ENCODE measurements around the gene SLC25A33. TPM values are rescaled to one million over a fixed set of nuclear protein-coding genes. Genes with fewer than 3 reads are reported as not detected.
"Not testable (repeated sequence)": the region's sequence is repeated elsewhere in the genome, so short reads cannot be mapped to it uniquely, and the experiment has no call there.

Gene SLC25A33
- total RNA-seq, 1 donor from 2014 or later: 2.1 TPM

DNA sequence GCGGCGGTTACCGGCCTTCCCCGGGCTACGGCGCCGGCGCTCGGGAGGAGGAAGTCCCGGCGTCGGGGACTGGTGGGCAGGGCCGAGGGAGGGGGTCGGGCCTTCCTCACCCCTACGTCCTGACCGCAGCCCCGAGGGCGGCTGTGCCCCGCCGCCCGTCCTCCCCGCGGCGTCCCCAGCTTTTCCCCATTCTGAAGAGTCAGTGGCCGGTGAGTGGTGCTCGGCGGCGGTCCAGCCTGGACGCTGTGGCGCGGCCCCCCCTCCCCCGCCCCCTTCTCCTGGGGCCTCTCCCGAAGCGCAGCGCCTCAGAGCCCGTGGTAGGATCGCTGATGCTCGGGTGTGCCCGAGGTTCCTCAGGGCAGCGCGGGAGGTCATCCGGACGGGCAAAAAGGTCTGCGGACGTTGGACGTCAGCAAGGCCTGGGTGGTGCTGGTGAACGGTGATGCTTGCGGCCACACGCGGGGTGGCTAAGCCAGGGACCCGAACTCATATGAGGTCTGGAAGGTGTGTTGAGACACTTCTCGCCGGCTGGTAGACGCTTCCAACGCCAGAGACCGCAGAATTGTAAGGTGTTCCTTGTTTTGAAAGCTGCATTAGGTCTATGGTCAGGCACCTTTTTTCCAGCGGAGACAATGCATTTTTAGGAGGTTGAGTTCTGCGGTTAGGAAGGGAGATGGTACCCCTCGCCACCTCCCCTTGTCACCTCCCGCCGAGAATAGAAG lies 725 bp downstream of the SLC25A33 start:
- peak; percentile 57 for DNase-seq

DNA sequence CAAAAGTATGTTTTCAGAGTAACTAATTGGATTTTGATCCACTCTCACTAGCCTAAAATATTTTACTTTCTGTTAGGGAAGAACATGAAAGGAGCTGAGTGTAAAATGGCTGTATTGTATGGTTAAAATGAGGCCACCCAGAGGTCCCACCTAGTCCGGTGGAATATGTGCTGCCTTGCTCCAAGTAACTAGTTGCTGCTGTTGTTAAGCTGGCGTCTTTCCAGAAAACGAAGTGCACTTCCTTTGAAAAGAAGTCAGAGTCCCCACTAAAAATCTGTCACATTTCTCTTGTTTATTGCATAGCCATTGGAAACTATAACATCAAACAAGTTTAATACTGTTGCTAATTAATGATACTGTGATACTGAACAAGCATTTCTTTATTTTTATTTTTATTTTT lies 3.2 kb downstream of the SLC25A33 start:
- DNase-seq: peak; percentile 76

- no peak for DNase-seq
These were observed 5.7 kb downstream of the SLC25A33 start for GRCh38 chr1:9544926-9545325.

- DNase-seq: no peak
These were observed 10.8 kb downstream of the SLC25A33 start for GRCh38 chr1:9549955-9550546.

- no peak for DNase-seq
These were observed 12.7 kb downstream of the SLC25A33 start for GRCh38 chr1:9551984-9552383.

DNA sequence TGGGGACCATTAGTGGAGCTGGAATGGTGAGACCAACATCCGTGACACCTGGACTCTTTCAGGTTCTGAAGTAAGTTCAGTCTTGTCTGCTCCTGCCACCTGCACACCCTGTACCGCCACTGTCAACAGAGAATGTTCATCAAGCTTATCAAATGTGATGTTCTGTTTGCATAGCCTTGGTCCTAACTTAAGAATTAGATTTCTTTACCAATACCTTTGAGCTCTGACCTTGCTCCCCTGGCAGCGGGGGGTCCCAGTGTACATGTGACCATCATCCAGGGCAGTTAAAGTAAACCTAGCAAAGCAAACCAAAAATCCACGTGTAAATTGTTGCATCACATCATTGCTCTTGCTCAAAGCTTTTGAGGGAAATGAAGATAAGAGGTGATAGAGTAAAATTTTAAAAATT lies 14.5 kb downstream of the SLC25A33 start:
- DNase-seq: no peak

GRCh38 chr1:9555942-9556341 lies 16.7 kb downstream of the SLC25A33 start:
- DNase-seq: no peak

GRCh38 chr1:9557624-9558023 lies 18.4 kb downstream of the SLC25A33 start:
- no peak for DNase-seq

- DNase-seq: no peak
These were observed 19.1 kb downstream of the SLC25A33 start for GRCh38 chr1:9558271-9558945.

DNA sequence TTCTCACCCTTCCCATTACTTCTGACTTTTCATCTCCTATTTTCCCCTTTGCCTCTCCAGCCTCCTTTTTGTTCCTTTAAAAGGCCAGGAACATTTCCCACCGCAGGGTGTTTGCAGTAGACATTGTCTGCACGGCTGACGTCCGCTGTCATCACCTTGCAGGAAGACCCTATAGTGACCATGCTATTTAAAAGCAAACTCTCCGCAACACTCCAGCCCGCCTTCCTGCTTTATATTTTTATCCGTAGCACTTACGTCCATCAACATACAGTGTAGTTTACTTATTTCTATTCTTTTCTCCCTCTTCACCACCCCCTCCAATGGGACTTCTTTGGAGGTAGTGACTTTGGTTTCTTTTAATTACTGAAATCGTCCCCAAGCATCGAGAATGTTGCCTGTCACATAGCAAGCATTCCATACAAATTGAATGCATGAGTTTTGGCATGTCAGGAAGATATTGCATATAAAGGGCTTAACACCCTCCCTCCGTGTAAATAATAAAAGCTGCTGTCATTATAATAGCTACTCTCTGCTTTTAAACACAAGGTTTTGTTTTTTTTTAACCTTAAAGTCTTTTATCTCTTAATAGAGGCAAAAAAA lies 19.8 kb downstream of the SLC25A33 start:
- DNase-seq: peak; percentile 24

DNA sequence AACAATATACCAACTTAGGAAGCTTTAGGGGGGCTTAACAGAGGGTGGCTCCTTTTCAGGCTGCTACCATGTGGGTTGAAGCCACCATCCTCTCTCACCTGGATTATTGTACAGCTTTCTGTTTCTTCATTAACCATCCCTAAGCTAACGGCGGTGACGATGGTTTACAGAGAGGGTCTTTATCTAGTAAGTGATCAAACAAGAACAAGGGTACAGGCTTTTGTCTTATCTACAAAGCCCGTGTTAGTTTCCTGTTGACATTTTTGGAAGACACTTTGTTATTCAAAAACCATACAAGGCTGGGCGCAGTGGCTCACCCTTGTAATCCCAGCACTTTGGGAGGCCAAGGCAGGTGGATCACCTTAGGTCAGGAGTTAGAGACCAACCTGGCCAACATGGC lies 20.4 kb downstream of the SLC25A33 start:
- no peak for DNase-seq

DNA sequence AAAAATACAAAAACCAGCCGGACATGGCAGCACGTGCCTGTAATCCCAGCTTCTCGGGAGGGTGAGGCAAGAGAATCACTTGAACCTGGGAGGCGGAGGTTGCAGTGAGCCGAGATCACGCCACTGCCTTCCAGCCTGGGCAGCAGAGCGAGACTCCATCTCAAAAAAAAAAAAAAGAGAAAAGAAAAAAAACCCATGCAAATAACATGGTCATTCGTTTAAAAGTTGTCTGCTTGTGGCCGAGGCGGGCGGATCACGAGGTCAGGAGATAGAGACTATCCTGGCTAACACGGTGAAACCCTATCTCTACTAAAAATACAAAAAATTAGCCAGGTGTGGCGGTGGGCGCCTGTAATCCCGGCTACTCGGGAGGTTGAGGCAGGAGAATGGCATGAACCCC lies 20.8 kb downstream of the SLC25A33 start:
- not testable (repeated sequence) for DNase-seq

- DNase-seq: peak; percentile 85
These were observed 22.2 kb downstream of the SLC25A33 start for GRCh38 chr1:9561429-9561828.

GRCh38 chr1:9569267-9569666 lies 30.0 kb downstream of the SLC25A33 start:
- DNase-seq: no peak

DNA sequence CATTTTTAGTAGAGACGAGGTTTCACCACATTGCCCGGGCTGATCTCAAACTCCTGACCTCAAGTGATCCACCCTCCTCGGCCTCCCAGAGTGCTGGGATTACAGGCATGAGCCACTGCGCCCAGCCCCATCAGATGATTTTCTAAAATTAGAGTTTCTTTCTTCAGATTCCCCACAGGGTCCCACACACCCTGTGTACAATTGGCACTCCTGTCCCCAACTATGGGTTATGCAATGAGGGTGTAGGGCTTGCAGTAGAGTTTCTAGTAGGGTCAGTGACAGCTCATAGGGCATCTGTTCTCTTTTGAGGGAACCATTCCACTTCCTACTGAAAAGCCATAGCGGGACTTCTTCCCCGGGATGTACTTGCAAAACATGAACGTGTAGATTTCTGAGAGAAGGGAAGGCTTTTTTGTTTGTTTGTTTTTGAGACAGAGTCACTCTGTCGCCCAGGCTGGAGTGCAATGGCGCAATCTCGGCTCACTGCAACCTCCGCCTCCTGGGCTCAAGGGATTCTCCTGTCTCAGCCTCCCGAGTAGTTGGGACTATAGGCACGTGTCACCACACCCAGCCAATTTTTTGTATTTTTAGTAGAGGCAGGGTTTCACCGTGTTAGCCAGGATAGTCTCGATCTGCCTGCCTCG lies 31.7 kb downstream of the SLC25A33 start:
- DNase-seq: not testable (repeated sequence)

DNA sequence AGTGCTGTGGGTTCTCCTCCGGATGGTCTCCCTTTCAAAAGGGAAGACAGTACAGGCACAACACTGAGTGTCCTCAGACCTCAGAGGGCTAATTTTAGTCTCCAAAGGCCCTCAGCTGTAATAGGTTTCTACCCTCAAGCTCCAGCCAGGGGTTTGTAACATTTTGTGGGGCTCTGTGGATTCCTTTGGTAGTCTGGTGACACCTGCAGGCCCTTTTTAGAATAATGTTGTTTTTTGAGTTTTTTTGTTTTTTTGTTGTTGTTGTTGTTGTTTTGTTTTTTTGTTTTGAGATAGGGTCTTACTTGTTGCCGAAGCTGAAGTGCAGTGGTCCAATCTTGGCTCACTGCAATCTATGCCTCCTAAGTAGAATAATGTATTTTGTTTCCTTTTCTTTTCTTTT lies 34.5 kb downstream of the SLC25A33 start:
- DNase-seq: peak; percentile 46

DNA sequence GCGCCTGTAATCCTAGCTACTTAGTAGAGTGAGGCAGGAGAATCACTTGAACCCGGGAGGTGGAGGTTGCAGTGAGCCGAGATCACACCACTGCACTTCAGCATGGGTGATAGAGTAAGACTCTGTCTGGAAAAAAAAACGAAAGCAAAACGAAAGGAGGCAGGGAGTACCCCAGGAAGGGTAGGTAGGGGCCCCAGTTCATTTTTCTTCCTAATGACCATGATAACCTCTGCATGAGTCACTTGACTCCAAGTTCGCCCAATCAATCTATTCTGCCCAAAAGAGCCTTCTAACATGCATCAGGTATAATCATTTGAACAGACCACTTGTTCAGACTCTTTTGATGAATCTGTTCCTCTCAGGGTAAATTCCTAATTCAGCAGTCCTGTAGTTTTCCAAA lies 36.2 kb downstream of the SLC25A33 start:
- DNase-seq: no peak

DNA sequence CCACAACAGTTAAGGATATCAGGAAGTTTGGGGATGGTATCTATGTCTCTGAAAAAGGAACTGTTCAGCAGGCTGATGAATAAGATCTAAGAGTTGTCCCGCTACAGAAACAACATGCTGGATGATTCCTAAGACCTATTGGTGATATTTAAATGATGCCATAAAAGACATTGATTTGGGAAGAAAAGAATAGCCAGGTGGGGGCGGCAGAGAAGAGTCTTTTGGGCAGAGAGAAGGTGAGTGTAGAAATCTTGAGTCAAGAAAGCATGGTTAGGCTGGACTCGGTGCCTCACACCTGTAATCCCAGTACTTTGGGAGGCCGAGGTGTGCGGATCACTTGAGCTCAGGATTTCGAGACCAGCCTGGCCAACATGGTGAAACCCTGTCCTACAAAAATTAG lies 37.6 kb downstream of the SLC25A33 start:
- no peak for DNase-seq

GRCh38 chr1:9577423-9577822 lies 38.2 kb downstream of the SLC25A33 start:
- no peak for DNase-seq

DNA sequence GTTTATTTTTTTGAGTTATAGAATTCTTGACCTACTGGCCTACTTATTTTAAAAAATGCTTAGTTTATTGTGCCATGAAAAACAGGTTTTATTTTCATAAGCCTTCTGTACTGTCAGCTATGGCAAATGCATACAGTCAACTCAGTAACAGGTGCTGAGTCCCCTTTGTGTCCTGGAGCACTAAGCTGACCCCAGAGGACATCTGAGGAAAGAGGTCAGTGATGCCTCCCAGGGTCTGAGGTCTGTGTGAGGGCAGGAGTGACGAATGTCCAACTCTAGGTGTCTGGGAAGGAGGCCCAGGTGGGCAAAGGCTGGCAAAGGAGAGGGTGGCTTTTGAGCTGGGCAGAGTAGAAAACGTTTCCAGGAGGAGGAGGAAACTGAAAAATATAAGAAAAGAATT lies 41.7 kb downstream of the SLC25A33 start:
- no peak for DNase-seq

GRCh38 chr1:9586147-9586766 lies 47.0 kb downstream of the SLC25A33 start:
- no peak for DNase-seq

DNA sequence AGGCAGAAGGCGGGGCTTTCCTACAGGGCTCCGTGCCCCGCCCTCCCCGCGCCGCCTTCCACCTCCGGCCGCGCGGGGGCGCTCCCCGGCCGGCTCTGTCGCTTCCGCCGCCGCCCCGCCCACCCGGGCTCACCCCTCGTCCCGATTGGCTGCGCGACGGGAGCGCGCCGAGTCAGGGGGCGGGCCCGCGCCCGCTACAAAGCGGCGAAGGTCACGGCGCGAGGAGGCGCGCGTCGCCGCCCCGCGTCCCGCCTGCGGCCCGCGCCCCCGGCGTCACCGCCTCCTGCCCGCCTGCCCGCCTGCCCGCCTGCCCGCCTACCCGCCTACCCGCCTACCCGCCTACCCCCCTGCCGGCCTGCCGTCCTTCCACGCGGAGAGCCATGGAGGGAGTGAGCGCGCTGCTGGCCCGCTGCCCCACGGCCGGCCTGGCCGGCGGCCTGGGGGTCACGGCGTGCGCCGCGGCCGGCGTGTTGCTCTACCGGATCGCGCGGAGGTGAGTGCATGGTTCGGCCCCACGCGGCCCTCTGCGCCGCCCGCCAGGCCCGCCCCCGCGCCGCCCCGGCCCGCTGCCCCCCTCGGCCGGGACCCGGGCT lies 49.4 kb downstream of the SLC25A33 start, which contains the start of gene TMEM201:
TSS of gene TMEM201 (plus strand) at position 361 of the 593 bp plus-strand sequence. CDS start at position 381, 20 bp downstream.
- DNase-seq: peak; percentile 97
